ENCODE results near the gene DNAH6.

DNA sequence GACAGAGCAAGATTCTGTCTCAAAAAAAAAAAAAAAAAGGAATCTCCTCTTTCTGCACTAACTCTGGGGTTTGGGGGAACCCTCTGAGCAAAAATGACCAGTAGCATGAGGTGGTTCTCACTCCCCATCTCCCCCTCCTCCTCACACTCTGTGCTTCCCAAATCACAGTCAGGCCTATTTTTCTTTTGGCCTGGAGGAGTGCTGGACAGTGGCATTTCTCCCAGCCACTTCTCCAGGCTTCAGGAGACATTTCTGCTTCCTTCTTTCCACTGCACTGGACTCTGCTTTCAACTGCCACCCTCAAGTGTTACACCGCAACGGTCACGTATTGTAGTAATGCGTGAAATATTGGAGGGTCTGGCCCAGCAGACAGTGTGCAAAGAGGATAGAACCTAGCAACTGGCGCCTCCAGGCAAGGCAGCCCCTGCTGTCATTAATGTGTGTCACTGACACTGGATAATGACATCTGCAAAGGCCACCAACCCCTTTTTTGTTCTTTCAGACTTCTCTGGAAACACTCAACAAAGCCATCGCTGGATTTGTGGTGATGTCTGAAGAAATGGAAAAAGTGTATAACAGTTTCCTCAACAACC lies 295.6 kb downstream of the DNAH6 start:
- TF ChIP-seq, protein P1, sequence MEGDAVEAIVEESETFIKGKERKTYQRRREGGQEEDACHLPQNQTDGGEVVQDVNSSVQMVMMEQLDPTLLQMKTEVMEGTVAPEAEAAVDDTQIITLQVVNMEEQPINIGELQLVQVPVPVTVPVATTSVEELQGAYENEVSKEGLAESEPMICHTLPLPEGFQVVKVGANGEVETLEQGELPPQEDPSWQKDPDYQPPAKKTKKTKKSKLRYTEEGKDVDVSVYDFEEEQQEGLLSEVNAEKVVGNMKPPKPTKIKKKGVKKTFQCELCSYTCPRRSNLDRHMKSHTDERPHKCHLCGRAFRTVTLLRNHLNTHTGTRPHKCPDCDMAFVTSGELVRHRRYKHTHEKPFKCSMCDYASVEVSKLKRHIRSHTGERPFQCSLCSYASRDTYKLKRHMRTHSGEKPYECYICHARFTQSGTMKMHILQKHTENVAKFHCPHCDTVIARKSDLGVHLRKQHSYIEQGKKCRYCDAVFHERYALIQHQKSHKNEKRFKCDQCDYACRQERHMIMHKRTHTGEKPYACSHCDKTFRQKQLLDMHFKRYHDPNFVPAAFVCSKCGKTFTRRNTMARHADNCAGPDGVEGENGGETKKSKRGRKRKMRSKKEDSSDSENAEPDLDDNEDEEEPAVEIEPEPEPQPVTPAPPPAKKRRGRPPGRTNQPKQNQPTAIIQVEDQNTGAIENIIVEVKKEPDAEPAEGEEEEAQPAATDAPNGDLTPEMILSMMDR (IDR thresholded peaks at IDR 0.05), result no peak
- TF ChIP-seq POLR2AphosphoS5 (IDR thresholded peaks at IDR 0.05), result no peak
- TF ChIP-seq POLR2A (IDR thresholded peaks at IDR 0.05), result no peak
- no peak for TF ChIP-seq EP300 (IDR thresholded peaks at IDR 0.05)
